Measurements from ENCODE around the gene COL11A2.

Gene COL11A2

DNA sequence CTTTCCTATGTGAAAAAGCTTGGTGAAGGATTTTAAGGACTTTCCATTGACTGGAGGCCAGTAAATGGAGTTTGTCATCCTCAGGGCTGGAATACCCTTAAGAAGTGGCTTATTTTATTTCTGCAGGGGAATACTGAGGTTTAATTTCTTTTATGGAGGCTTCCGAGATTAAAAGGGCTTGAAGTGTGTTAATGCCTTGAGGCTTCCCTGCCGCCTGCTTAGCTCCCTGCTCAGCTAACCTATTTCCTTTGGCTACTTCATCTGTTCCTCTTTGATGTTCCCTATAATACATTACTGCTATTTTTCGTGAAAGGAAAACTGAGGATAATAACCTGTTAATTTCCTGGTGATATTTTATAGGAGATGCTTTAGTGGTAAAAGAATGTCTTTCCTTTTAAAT, 72.3 kb downstream of the COL11A2 start (continued):
- TF ChIP-seq, protein P1, sequence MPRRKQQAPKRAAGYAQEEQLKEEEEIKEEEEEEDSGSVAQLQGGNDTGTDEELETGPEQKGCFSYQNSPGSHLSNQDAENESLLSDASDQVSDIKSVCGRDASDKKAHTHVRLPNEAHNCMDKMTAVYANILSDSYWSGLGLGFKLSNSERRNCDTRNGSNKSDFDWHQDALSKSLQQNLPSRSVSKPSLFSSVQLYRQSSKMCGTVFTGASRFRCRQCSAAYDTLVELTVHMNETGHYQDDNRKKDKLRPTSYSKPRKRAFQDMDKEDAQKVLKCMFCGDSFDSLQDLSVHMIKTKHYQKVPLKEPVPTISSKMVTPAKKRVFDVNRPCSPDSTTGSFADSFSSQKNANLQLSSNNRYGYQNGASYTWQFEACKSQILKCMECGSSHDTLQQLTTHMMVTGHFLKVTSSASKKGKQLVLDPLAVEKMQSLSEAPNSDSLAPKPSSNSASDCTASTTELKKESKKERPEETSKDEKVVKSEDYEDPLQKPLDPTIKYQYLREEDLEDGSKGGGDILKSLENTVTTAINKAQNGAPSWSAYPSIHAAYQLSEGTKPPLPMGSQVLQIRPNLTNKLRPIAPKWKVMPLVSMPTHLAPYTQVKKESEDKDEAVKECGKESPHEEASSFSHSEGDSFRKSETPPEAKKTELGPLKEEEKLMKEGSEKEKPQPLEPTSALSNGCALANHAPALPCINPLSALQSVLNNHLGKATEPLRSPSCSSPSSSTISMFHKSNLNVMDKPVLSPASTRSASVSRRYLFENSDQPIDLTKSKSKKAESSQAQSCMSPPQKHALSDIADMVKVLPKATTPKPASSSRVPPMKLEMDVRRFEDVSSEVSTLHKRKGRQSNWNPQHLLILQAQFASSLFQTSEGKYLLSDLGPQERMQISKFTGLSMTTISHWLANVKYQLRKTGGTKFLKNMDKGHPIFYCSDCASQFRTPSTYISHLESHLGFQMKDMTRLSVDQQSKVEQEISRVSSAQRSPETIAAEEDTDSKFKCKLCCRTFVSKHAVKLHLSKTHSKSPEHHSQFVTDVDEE (CRISPR knock-in tag; IDR thresholded peaks at IDR 0.05), result no peak
- TF ChIP-seq CSDC2 (CRISPR knock-in tag; IDR thresholded peaks at IDR 0.05) (no peak), GLIS3 (CRISPR knock-in tag; IDR thresholded peaks at IDR 0.05) (no peak), ZNF70 (CRISPR knock-in tag; IDR thresholded peaks at IDR 0.05) (no peak), ZC3H10 (CRISPR knock-in tag; IDR thresholded peaks at IDR 0.05) (no peak), PATZ1 (CRISPR knock-in tag; IDR thresholded peaks at IDR 0.05; ENCODE audit: borderline replicate concordance) (no peak), RARB (CRISPR knock-in tag; IDR thresholded peaks at IDR 0.05) (no peak), ISL1 (CRISPR knock-in tag; IDR thresholded peaks at IDR 0.05) (no peak), TOX (CRISPR knock-in tag; IDR thresholded peaks at IDR 0.05; ENCODE audit: borderline replicate concordance) (no peak)

DNA sequence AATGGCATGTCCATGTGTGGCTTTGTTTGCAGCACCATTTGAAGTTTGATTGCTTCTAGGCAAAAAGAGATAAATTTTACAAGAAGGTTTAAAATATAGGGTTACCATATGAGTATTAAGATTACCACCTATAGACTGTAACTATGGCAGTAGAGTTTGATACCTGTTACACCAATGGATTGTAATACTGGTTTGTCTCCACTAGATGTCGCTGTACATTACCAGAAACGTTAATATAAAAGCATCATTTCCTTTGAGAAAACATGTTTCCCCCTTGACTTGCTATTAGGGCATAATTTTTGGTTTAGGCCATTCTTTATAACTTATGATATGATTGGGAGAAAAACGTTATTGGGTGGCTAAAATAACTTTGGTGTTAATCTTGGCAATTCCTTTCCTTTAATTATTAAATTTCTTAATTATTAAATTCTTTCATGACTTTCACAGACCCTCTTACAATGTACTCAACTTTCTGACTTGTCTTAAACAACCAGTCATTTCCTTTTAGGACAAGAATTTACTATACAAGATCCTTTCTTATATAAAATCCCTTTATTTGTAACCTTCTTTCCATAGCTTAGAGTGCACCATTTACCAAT, 73.6 kb downstream of the COL11A2 start:
- peak; percentile 74 for ATAC-seq
- TF ChIP-seq ZFP30 (CRISPR knock-in tag; IDR thresholded peaks at IDR 0.05), result no peak
- no peak for TF ChIP-seq ISL1 (CRISPR knock-in tag; IDR thresholded peaks at IDR 0.05)
- no peak for TF ChIP-seq SNAI2 (CRISPR knock-in tag; IDR thresholded peaks at IDR 0.05)
- no peak for TF ChIP-seq CSRNP3 (CRISPR knock-in tag; IDR thresholded peaks at IDR 0.05)
- TF ChIP-seq ESRRG (CRISPR knock-in tag; IDR thresholded peaks at IDR 0.05), result no peak
- TF ChIP-seq ZNF8 (CRISPR knock-in tag; IDR thresholded peaks at IDR 0.05), result no peak
- no peak for TF ChIP-seq BACH2 (CRISPR knock-in tag; IDR thresholded peaks at IDR 0.05; ENCODE audit: borderline replicate concordance)
- TF ChIP-seq ZNF565 (CRISPR knock-in tag; conservative IDR thresholded peaks at IDR 0.05; ENCODE audit: low read depth), result no peak
- no peak for TF ChIP-seq PPARA (CRISPR knock-in tag; IDR thresholded peaks at IDR 0.05; ENCODE audit: borderline replicate concordance)
- no peak for TF ChIP-seq ARNTL (CRISPR knock-in tag; IDR thresholded peaks at IDR 0.05; ENCODE audit: borderline replicate concordance, low read depth)
- no peak for TF ChIP-seq ZFP3 (CRISPR knock-in tag; IDR thresholded peaks at IDR 0.05)
- TF ChIP-seq RARB (CRISPR knock-in tag; IDR thresholded peaks at IDR 0.05), result no peak
- no peak for TF ChIP-seq TCF4 (CRISPR knock-in tag; IDR thresholded peaks at IDR 0.05; ENCODE audit: borderline replicate concordance)

GRCh38 chr6:33117811-33118277, 74.4 kb downstream of the COL11A2 start:
- TF ChIP-seq OSR1 (CRISPR knock-in tag; IDR thresholded peaks at IDR 0.05), result no peak
- TF ChIP-seq BACH2 (CRISPR knock-in tag; IDR thresholded peaks at IDR 0.05; ENCODE audit: borderline replicate concordance), result no peak
- TF ChIP-seq ZFP3 (CRISPR knock-in tag; IDR thresholded peaks at IDR 0.05), result no peak
- TF ChIP-seq PPARA (CRISPR knock-in tag; IDR thresholded peaks at IDR 0.05; ENCODE audit: borderline replicate concordance), result no peak
- no peak for TF ChIP-seq ISL1 (CRISPR knock-in tag; IDR thresholded peaks at IDR 0.05)
- no peak for TF ChIP-seq CSDC2 (CRISPR knock-in tag; IDR thresholded peaks at IDR 0.05)
- no peak for TF ChIP-seq RARB (CRISPR knock-in tag; IDR thresholded peaks at IDR 0.05)
- no peak for TF ChIP-seq ZNF565 (CRISPR knock-in tag; conservative IDR thresholded peaks at IDR 0.05; ENCODE audit: low read depth)
- no peak for TF ChIP-seq GLIS3 (CRISPR knock-in tag; IDR thresholded peaks at IDR 0.05)
- no peak for TF ChIP-seq ZFP30 (CRISPR knock-in tag; IDR thresholded peaks at IDR 0.05)
- TF ChIP-seq ZNF70 (CRISPR knock-in tag; IDR thresholded peaks at IDR 0.05), result no peak
- no peak for TF ChIP-seq ARNTL (CRISPR knock-in tag; IDR thresholded peaks at IDR 0.05; ENCODE audit: borderline replicate concordance, low read depth)
- TF ChIP-seq SNAI2 (CRISPR knock-in tag; IDR thresholded peaks at IDR 0.05), result no peak
- TF ChIP-seq, protein P2, sequence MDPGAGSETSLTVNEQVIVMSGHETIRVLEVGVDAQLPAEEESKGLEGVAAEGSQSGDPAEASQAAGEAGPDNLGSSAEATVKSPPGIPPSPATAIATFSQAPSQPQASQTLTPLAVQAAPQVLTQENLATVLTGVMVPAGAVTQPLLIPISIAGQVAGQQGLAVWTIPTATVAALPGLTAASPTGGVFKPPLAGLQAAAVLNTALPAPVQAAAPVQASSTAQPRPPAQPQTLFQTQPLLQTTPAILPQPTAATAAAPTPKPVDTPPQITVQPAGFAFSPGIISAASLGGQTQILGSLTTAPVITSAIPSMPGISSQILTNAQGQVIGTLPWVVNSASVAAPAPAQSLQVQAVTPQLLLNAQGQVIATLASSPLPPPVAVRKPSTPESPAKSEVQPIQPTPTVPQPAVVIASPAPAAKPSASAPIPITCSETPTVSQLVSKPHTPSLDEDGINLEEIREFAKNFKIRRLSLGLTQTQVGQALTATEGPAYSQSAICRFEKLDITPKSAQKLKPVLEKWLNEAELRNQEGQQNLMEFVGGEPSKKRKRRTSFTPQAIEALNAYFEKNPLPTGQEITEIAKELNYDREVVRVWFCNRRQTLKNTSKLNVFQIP (CRISPR knock-in tag; IDR thresholded peaks at IDR 0.05; ENCODE audit: borderline replicate concordance, low read depth), result no peak
- no peak for TF ChIP-seq CREB5 (CRISPR knock-in tag; IDR thresholded peaks at IDR 0.05; ENCODE audit: low read depth)
- TF ChIP-seq ESRRG (CRISPR knock-in tag; IDR thresholded peaks at IDR 0.05), result no peak
- no peak for TF ChIP-seq CSRNP3 (CRISPR knock-in tag; IDR thresholded peaks at IDR 0.05)
- ATAC-seq, result no peak

All from SK-N-SH treated with all-trans-retinoic acid at 6 μM for 48 hours (cell line).